Retinal pigment epithelial cell (primary cell): ENCODE results near the gene ZBTB16.

ENCODE experiments used
- DNase-seq: peaks from one replicate; pipeline ENCODE4 v3.0.0-alpha.2; 2010; ENCODE audit warnings: low read depth
- H3K4me3 ChIP-seq: 2 replicates; pipeline ENCODE4 v1.5.1; 2011; ENCODE audit warnings: mild to moderate bottlenecking, low read length, control low read depth, moderate library complexity
- CTCF ChIP-seq: conservative IDR thresholded peaks from 2 replicates; pipeline ENCODE4 v1.5.1; 2011; ENCODE audit warnings: low read depth, low read length, control low read depth, inconsistent platforms

The ZBTB16 gene

GRCh38 chr11:114087025-114087424 lies 27.5 kb downstream of the ZBTB16 start:
- no peak for DNase-seq
- TF ChIP-seq CTCF: no peak
- no peak overlapping the region for H3K4me3 ChIP-seq

- no peak for TF ChIP-seq CTCF
- no peak for DNase-seq
- no peak overlapping the region for H3K4me3 ChIP-seq
These were observed 28.7 kb downstream of the ZBTB16 start for GRCh38 chr11:114088216-114088615.

GRCh38 chr11:114088836-114089235 lies 29.3 kb downstream of the ZBTB16 start:
- H3K4me3 ChIP-seq: no peak overlapping the region
- DNase-seq: no peak
- TF ChIP-seq CTCF: no peak

GRCh38 chr11:114089748-114090147 lies 30.2 kb downstream of the ZBTB16 start:
- no peak for DNase-seq
- no peak overlapping the region for H3K4me3 ChIP-seq
- no peak for TF ChIP-seq CTCF

- DNase-seq: no peak
- no peak for TF ChIP-seq CTCF
These were observed 30.9 kb downstream of the ZBTB16 start for GRCh38 chr11:114090225-114090910.

GRCh38 chr11:114090976-114091375 lies 31.5 kb downstream of the ZBTB16 start:
- DNase-seq: no peak
- H3K4me3 ChIP-seq: no peak overlapping the region
- TF ChIP-seq CTCF: no peak

More at GRCh38 chr11:114090225-114090910, 30.9 kb downstream of the ZBTB16 start:
- H3K4me3 ChIP-seq: no peak overlapping the region
